OCI-LY1 (cell line): ENCODE data around the gene PRELID2.

Experiments
- H2AFZ ChIP-seq: fragments of 200-600 bp; sonication (generic), shearing (Covaris generic); 2 replicates; pipeline ENCODE4 v1.6.0; 2014; ENCODE audit warnings: antibody characterized with exemption, mild to moderate bottlenecking, low read length
- H3F3A ChIP-seq: fragments of 200-600 bp; sonication (generic), shearing (Covaris generic); 2 replicates; pipeline ENCODE4 v1.6.0; 2014; ENCODE audit warnings: mild to moderate bottlenecking, antibody characterized with exemption, low read length, moderate library complexity; ENCODE audit not compliant: insufficient read depth
- H3K27ac ChIP-seq: fragments of 200-600 bp; sonication (generic); 2 replicates; pipeline ENCODE4 v1.5.1; 2014; ENCODE audit warnings: low read length, mixed run types, mild to moderate bottlenecking, low read depth; ENCODE audit not compliant: poor library complexity, severe bottlenecking
- H3K27me3 ChIP-seq: fragments of 200-600 bp; sonication (generic); 2 replicates; pipeline ENCODE4 v1.6.0; 2014; ENCODE audit warnings: antibody characterized with exemption, mild to moderate bottlenecking, low read length, moderate library complexity; ENCODE audit not compliant: insufficient read depth
- H3K36me3 ChIP-seq: fragments of 200-600 bp; sonication (generic); 2 replicates; pipeline ENCODE4 v1.6.1; 2014; ENCODE audit warnings: mild to moderate bottlenecking, antibody characterized with exemption, low read length, moderate library complexity, mixed read lengths; ENCODE audit not compliant: insufficient read depth
- H3K4me1 ChIP-seq: fragments of 200-600 bp; sonication (generic); 2 replicates; pipeline ENCODE4 v1.5.1; 2014; ENCODE audit warnings: mild to moderate bottlenecking, low read length, moderate library complexity; ENCODE audit not compliant: insufficient read depth, severe bottlenecking
- H3K4me2 ChIP-seq: fragments of 200-600 bp; sonication (generic), shearing (Covaris generic); 2 replicates; pipeline ENCODE4 v1.6.1; 2014; ENCODE audit warnings: low read length
- H3K4me3 ChIP-seq: fragments of 200-600 bp; sonication (generic); 2 replicates; pipeline ENCODE4 v1.5.1; 2014; ENCODE audit warnings: low read length, low read depth, mild to moderate bottlenecking, mixed read lengths; ENCODE audit not compliant: poor library complexity, severe bottlenecking
- H3K79me2 ChIP-seq: fragments of 200-600 bp; shearing (Covaris generic); 2 replicates; pipeline ENCODE4 v1.6.1; 2016; ENCODE audit warnings: mixed run types, low read length, mixed read lengths; ENCODE audit not compliant: insufficient read depth
- H3K9ac ChIP-seq: fragments of 200-600 bp; sonication (generic), shearing (Covaris generic); 2 replicates; pipeline ENCODE4 v1.6.1; 2014; ENCODE audit warnings: mild to moderate bottlenecking, low read length, mixed read lengths
- H3K9me2 ChIP-seq: fragments of 200-600 bp; sonication (generic), shearing (Covaris generic); 2 replicates; pipeline ENCODE4 v1.6.1; 2014; ENCODE audit warnings: low read depth, mild to moderate bottlenecking, low read length, mixed read lengths
- H3K9me3 ChIP-seq: fragments of 200-600 bp; shearing (Covaris generic); 2 replicates; pipeline ENCODE4 v1.6.1; 2014; ENCODE audit warnings: low read length, mixed read lengths
- H4K20me1 ChIP-seq: fragments of 200-600 bp; sonication (generic), shearing (Covaris generic); 2 replicates; pipeline ENCODE4 v1.6.0; 2016; ENCODE audit warnings: mild to moderate bottlenecking, low read length; ENCODE audit not compliant: insufficient read depth
- EZH2 ChIP-seq: fragments of 200-600 bp; sonication (generic), shearing (Covaris generic); IDR thresholded peaks from 2 replicates; pipeline ENCODE4 v1.8.0; 2017; ENCODE audit warnings: borderline replicate concordance, mixed run types, mild to moderate bottlenecking, antibody characterized with exemption, low read length, moderate library complexity, mixed read lengths
- TF ChIP-seq, protein P1 (sequence below): fragments of 200-600 bp; sonication (generic), shearing (Covaris generic); IDR thresholded peaks from 2 replicates; pipeline ENCODE4 v1.5.1; 2017; ENCODE audit warnings: mild to moderate bottlenecking, antibody characterized with exemption, low read length, moderate library complexity, mixed read lengths

The PRELID2 gene

GRCh38 chr5:145805819-145806218 is 29.3 kb downstream of the PRELID2 start:
- Histone ChIP-seq H3K9ac (no peak overlapping the region), H3K36me3 (no peaks in the 10 kb centered on the region), H4K20me1 (no peaks in the 10 kb centered on the region), H3K27ac (no peak overlapping the region), H2AFZ (no peak overlapping the region), H3K27me3 (no peaks in the 10 kb centered on the region), H3F3A (no peaks in the 10 kb centered on the region), H3K9me2 (no peaks in the 10 kb centered on the region), H3K4me1 (no peaks in the 10 kb centered on the region), H3K79me2 (no peaks in the 10 kb centered on the region), H3K4me2 (no peak overlapping the region), H3K4me3 (no peak overlapping the region), H3K9me3 (no peaks in the 10 kb centered on the region)
- TF ChIP-seq, protein P1, sequence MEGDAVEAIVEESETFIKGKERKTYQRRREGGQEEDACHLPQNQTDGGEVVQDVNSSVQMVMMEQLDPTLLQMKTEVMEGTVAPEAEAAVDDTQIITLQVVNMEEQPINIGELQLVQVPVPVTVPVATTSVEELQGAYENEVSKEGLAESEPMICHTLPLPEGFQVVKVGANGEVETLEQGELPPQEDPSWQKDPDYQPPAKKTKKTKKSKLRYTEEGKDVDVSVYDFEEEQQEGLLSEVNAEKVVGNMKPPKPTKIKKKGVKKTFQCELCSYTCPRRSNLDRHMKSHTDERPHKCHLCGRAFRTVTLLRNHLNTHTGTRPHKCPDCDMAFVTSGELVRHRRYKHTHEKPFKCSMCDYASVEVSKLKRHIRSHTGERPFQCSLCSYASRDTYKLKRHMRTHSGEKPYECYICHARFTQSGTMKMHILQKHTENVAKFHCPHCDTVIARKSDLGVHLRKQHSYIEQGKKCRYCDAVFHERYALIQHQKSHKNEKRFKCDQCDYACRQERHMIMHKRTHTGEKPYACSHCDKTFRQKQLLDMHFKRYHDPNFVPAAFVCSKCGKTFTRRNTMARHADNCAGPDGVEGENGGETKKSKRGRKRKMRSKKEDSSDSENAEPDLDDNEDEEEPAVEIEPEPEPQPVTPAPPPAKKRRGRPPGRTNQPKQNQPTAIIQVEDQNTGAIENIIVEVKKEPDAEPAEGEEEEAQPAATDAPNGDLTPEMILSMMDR = no peak

DNA sequence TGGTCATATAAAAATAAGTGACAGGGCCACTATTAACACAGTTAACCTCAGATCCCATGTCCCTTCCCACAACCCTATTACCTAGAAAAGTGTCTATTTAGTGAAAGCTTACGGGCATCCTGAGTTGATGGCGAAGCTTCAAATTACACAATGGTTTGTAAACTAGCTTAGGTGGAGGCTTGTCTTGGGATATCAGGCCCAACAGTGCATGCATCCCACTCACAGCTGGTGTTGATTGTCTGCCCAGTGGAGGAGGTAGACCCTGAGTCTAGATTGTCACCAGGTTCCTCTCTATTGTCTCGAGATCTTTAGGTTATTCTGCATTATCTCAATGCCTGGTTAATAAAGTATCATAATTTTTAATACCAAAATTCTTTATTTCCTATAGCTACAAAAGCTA is 30.4 kb downstream of the PRELID2 start:
- no peaks in the 10 kb centered on the region for H3K9me3 ChIP-seq
- no peaks in the 10 kb centered on the region for H3K9me2 ChIP-seq
- H3K27me3 ChIP-seq = no peaks in the 10 kb centered on the region
- H3K4me2 ChIP-seq = no peak overlapping the region
- no peak overlapping the region for H3K4me3 ChIP-seq
- TF ChIP-seq, protein P1 = no peak
- no peak for TF ChIP-seq EZH2
- H3F3A ChIP-seq = no peaks in the 10 kb centered on the region
- no peaks in the 10 kb centered on the region for H3K36me3 ChIP-seq
- H4K20me1 ChIP-seq = no peaks in the 10 kb centered on the region
- H2AFZ ChIP-seq = no peak overlapping the region
- H3K79me2 ChIP-seq = no peaks in the 10 kb centered on the region
- no peak overlapping the region for H3K27ac ChIP-seq
- no peak overlapping the region for H3K9ac ChIP-seq
- no peaks in the 10 kb centered on the region for H3K4me1 ChIP-seq

GRCh38 chr5:145803112-145804004 is 31.8 kb downstream of the PRELID2 start:
- H3F3A ChIP-seq = no peaks in the 10 kb centered on the region
- H3K9me3 ChIP-seq = no peaks in the 10 kb centered on the region
- no peak overlapping the region for H2AFZ ChIP-seq
- H3K4me1 ChIP-seq = no peaks in the 10 kb centered on the region
- no peaks in the 10 kb centered on the region for H3K79me2 ChIP-seq
- no peak overlapping the region for H3K4me3 ChIP-seq
- H3K9me2 ChIP-seq = no peaks in the 10 kb centered on the region
- no peaks in the 10 kb centered on the region for H4K20me1 ChIP-seq
- TF ChIP-seq, protein P1 = no peak
- TF ChIP-seq EZH2 = no peak
- H3K4me2 ChIP-seq = no peak overlapping the region
- H3K9ac ChIP-seq = no peak overlapping the region
- H3K36me3 ChIP-seq = no peaks in the 10 kb centered on the region
- no peaks in the 10 kb centered on the region for H3K27me3 ChIP-seq
- H3K27ac ChIP-seq = no peak overlapping the region
